Upper lobe of left lung (tissue), 4 donors: Measurements from ENCODE around the gene GAGE12C.
"Not testable (repeated sequence)": the region's sequence is repeated elsewhere in the genome, so short reads cannot be mapped to it uniquely, and the experiment has no call there.

Source experiments
- CTCF ChIP-seq, 6 experiments: fragments of 450-650 bp in 4 of 6; fragments of 200-600 bp in 2 of 6; sonication (generic) in 2 of 6; IDR thresholded peaks; one replicate each; pipeline ENCODE4 v1.5.1; 2016 to 2019; ENCODE audit warnings: antibody characterized with exemption in 6 of 6
- POLR2A ChIP-seq, 4 donors: fragments of 450-650 bp; IDR thresholded peaks; one replicate each; pipeline ENCODE4 v1.5.1; 2016 to 2017; ENCODE audit warnings: antibody characterized with exemption in 4 of 4, mild to moderate bottlenecking in 2 of 4
- POLR2AphosphoS5 ChIP-seq, 2 donors: sonication (generic); formaldehyde crosslinking; IDR thresholded peaks; one replicate each; pipeline ENCODE4 v1.5.1; 2017; ENCODE audit warnings: antibody characterized with exemption in 2 of 2

GRCh38 chrX:49569152-49569551 lies 37.2 kb downstream of the GAGE12C start:
- not testable (repeated sequence) for TF ChIP-seq CTCF, POLR2A, POLR2AphosphoS5 (IDR thresholded peaks at IDR 0.05)
